Neural crest cell (in vitro differentiated cells): ENCODE measurements around the gene ATG5. TPM values are rescaled to one million over a fixed set of nuclear protein-coding genes. Genes with fewer than 3 reads are reported as not detected.
"Not testable (repeated sequence)": the region's sequence is repeated elsewhere in the genome, so short reads cannot be mapped to it uniquely, and the experiment has no call there.

ENCODE experiments used
- DNase-seq: peaks from one replicate; pipeline ENCODE4 v3.0.0; 2021; ENCODE audit warnings: low read depth, mixed read lengths, low spot score
- H3K27ac Mint-ChIP-seq: one replicate; pipeline ENCODE4 v1.8.0; 2021; ENCODE audit warnings: mild to moderate bottlenecking, mixed read lengths; ENCODE audit not compliant: unreplicated experiment
- H3K27me3 Mint-ChIP-seq: 2 replicates; pipeline ENCODE4 v1.8.0; 2021; ENCODE audit warnings: low read depth, mild to moderate bottlenecking, mixed read lengths
- H3K36me3 Mint-ChIP-seq: 2 replicates; pipeline ENCODE4 v1.8.0; 2021; ENCODE audit warnings: low read depth, mild to moderate bottlenecking, mixed read lengths
- H3K4me1 Mint-ChIP-seq: 2 replicates; pipeline ENCODE4 v1.8.0; 2021; ENCODE audit warnings: mixed read lengths
- H3K4me3 Mint-ChIP-seq: one replicate; pipeline ENCODE4 v1.8.0; 2021; ENCODE audit warnings: mild to moderate bottlenecking, mixed read lengths
- H3K9me3 Mint-ChIP-seq: 2 replicates; pipeline ENCODE4 v1.8.0; 2021; ENCODE audit warnings: mixed read lengths
- total RNA-seq: library from RNA; stranded (reverse); gene quantifications from 2 replicates; pipeline ENCODE4 v1.2.1, GENCODE V29; 2021
- TF ChIP-seq, protein P1 (sequence below): fragments of 200-600 bp; sonication (generic); conservative IDR thresholded peaks from 2 replicates; pipeline ENCODE4 v1.5.0; 2021; ENCODE audit warnings: antibody characterized with exemption, mild to moderate bottlenecking

ATG5 gene
- total RNA-seq, 1 donor from 2014 or later = 22.5 TPM

- Mint-ChIP-seq H3K9me3 (no peaks in the 10 kb centered on the region), H3K27ac (no peak overlapping the region), H3K27me3 (no peaks in the 10 kb centered on the region), H3K36me3 (no peaks in the 10 kb centered on the region), H3K4me1 (no peaks in the 10 kb centered on the region), H3K4me3 (no peak overlapping the region)
- no peak for DNase-seq
- TF ChIP-seq, protein P1, sequence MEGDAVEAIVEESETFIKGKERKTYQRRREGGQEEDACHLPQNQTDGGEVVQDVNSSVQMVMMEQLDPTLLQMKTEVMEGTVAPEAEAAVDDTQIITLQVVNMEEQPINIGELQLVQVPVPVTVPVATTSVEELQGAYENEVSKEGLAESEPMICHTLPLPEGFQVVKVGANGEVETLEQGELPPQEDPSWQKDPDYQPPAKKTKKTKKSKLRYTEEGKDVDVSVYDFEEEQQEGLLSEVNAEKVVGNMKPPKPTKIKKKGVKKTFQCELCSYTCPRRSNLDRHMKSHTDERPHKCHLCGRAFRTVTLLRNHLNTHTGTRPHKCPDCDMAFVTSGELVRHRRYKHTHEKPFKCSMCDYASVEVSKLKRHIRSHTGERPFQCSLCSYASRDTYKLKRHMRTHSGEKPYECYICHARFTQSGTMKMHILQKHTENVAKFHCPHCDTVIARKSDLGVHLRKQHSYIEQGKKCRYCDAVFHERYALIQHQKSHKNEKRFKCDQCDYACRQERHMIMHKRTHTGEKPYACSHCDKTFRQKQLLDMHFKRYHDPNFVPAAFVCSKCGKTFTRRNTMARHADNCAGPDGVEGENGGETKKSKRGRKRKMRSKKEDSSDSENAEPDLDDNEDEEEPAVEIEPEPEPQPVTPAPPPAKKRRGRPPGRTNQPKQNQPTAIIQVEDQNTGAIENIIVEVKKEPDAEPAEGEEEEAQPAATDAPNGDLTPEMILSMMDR = no peak
These were observed 70.9 kb downstream of the ATG5 start for GRCh38 chr6:106254636-106255035.

GRCh38 chr6:106253731-106254130 is 71.8 kb downstream of the ATG5 start:
- Mint-ChIP-seq H3K4me3 (no peak overlapping the region), H3K9me3 (no peaks in the 10 kb centered on the region), H3K27me3 (no peaks in the 10 kb centered on the region), H3K27ac (no peak overlapping the region), H3K4me1 (no peaks in the 10 kb centered on the region), H3K36me3 (no peaks in the 10 kb centered on the region)
- TF ChIP-seq, protein P1 = no peak
- no peak for DNase-seq

DNA sequence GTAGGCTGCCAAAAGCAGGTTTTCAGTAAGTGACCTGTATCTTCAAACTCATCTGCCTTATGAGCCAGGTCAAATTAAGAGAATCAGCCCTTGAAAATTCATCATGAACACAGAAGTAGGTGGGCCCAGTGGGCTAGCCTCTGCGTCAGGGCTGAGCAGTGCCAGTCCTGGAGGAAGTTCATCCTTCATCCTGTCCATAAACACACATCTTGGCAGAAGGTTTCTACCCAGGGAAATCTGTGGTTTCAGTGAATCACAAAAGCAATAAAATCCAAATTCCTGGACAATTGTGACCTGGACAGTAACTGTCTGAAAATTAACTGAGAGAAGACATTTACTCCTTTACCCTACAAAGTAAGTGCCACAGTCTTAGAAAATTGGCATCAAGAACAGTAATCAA is 72.4 kb downstream of the ATG5 start:
- Mint-ChIP-seq H3K27ac (no peak overlapping the region), H3K36me3 (no peaks in the 10 kb centered on the region), H3K27me3 (no peaks in the 10 kb centered on the region), H3K4me1 (no peaks in the 10 kb centered on the region), H3K9me3 (no peaks in the 10 kb centered on the region), H3K4me3 (no peak overlapping the region)
- no peak for DNase-seq
- TF ChIP-seq, protein P1 = no peak

DNA sequence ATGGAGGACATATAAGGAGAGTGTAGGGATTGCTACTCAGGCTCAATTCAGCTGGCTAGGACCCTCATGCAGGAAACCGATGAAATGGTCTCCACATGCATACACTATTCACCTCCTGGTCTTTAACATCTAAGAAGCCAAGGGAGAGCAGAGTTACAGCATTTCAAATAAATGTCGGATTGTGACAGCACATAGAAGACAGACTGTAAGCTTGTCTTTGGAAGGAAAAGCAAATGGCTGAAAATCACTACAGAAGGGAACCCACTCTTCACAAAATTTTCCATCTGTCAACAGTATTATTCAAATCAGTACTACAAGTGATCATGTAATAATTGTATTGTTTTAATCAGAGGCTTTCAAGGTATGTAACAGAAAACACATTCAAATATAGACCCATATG is 72.9 kb downstream of the ATG5 start:
- no peak for DNase-seq
- Mint-ChIP-seq H3K36me3 (no peaks in the 10 kb centered on the region), H3K4me3 (no peak overlapping the region), H3K9me3 (no peaks in the 10 kb centered on the region), H3K27me3 (no peaks in the 10 kb centered on the region), H3K4me1 (no peaks in the 10 kb centered on the region), H3K27ac (no peak overlapping the region)
- TF ChIP-seq, protein P1 = no peak

DNA sequence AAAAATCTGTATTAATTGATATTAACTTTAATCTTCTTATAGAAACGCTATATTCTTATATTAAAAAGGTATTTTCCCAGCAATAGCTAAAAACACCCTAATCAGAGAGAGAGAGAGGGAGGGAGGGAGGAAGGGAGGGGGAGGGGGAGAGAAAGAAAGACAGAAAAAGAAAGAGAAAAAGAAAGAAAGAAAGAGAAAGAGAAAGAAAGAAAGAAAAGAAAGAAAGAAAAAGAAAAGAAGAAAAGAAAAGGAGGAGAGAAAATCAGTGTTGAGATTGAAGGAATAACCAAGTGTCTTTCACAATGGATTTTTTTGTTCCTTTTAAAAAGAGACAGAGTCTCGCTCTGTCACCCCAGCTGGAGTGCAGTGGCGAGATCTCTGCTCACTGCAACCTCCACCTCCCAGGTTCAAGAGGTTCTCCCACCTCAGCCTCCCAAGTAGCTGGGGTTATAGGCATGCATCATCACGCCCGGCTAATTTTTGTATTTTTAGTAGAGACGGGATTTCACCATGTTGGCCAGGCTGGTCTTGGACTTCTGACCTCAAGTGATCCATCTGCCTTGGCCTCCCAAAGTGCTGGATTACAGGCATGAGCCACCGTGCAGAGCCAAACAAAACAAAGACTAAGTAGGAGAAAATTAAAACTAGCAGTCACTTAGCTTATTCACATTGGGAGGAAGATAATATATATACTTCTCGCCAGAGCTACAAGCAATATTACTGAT is 73.9 kb downstream of the ATG5 start:
- H3K27ac Mint-ChIP-seq = not testable (repeated sequence)

DNA sequence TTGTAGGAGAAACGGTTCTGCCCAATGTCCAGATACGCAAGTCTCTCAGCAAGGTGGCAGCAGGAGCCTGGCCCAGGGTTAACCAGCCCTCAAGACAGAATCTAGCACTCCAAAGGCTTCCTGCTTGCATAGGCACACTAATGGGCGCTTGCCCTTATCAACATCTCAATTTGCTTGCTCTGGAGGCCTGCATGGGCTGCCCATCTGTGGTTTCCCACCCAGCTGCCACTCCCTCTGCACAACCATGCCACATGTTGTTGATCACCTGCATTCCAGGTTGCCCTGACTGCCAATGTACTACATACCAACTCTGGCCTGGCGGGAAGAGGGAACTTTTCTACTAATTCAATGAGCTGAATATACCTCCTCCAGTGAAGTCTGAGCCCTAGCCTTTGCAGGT is 74.6 kb downstream of the ATG5 start:
- H3K4me1 Mint-ChIP-seq = no peaks in the 10 kb centered on the region
- no peaks in the 10 kb centered on the region for H3K36me3 Mint-ChIP-seq
- TF ChIP-seq, protein P1 = no peak
- no peaks in the 10 kb centered on the region for H3K27me3 Mint-ChIP-seq
- no peak overlapping the region for H3K27ac Mint-ChIP-seq
- DNase-seq = no peak
- H3K4me3 Mint-ChIP-seq = no peak overlapping the region
- no peaks in the 10 kb centered on the region for H3K9me3 Mint-ChIP-seq

More for the DNA sequence above, 73.9 kb downstream of the ATG5 start:
- not testable (repeated sequence) for DNase-seq, H3K4me1 Mint-ChIP-seq, H3K4me3 Mint-ChIP-seq, H3K36me3 Mint-ChIP-seq, H3K27me3 Mint-ChIP-seq, H3K9me3 Mint-ChIP-seq
